Stimulated activated memory B cell treated with anti-CD40 and anti-IgM and Interleukin-4, amounts not matched to agents 10 μg/mL and 1 μg/mL and 100 μg/mL, for 72 hours (primary cell): ENCODE measurements around the gene PATL1.

Experiments
- ATAC-seq: fragments of 150-1000 bp; cut with Tn5 transposase; 2 replicates; pipeline ENCODE4 v1.10.0; 2021
- H3K27ac Mint-ChIP-seq: one replicate; pipeline ENCODE4 v1.8.0; 2022; ENCODE audit warnings: mild to moderate bottlenecking, mixed read lengths
- H3K27me3 Mint-ChIP-seq: one replicate; pipeline ENCODE4 v1.8.0; 2022; ENCODE audit warnings: mixed read lengths
- H3K36me3 Mint-ChIP-seq: one replicate; pipeline ENCODE4 v1.8.0; 2022; ENCODE audit warnings: mixed read lengths
- H3K4me1 Mint-ChIP-seq: one replicate; pipeline ENCODE4 v1.8.0; 2022; ENCODE audit warnings: mixed read lengths
- H3K4me3 Mint-ChIP-seq: one replicate; pipeline ENCODE4 v1.8.0; 2022; ENCODE audit warnings: mild to moderate bottlenecking, moderate library complexity, mixed read lengths
- H3K9me3 Mint-ChIP-seq: one replicate; pipeline ENCODE4 v1.8.0; 2022; ENCODE audit warnings: mixed read lengths

PATL1 gene

GRCh38 chr11:59680287-59681154, 11.7 kb upstream of the PATL1 start:
- Mint-ChIP-seq H3K4me1 (no peaks in the 10 kb centered on the region), H3K9me3 (peaks cover 3% of the 10 kb centered on the region), H3K36me3 (no peaks in the 10 kb centered on the region), H3K27me3 (peaks cover 45% of the 10 kb centered on the region), H3K27ac (no peak overlapping the region), H3K4me3 (no peak overlapping the region)
- ATAC-seq: peak; percentile 79

DNA sequence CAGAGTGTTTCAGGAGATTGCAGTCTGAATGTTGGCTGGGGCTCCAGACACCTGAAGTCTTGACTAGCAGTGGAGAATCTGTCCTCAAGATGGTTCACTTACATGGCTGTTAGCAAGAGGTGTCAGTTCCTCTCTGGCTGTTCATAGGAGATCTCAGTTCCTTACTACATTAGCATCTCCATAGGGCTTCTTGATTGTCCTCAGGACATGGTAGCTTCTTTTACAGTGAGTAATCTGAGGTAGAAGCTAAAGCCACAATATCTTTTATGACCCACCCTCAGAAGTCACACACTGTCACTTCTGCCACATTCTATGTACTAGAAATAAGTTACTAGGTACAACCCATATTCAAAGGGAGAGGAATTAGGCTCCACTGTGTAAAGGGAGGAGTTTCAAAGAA, 10.5 kb upstream of the PATL1 start:
- H3K36me3 Mint-ChIP-seq: no peaks in the 10 kb centered on the region
- no peaks in the 10 kb centered on the region for H3K4me1 Mint-ChIP-seq
- peaks cover 36% of the 10 kb centered on the region for H3K27me3 Mint-ChIP-seq
- ATAC-seq: peak; percentile 53
- no peak overlapping the region for H3K4me3 Mint-ChIP-seq
- H3K9me3 Mint-ChIP-seq: peaks cover 2% of the 10 kb centered on the region
- H3K27ac Mint-ChIP-seq: no peak overlapping the region

DNA sequence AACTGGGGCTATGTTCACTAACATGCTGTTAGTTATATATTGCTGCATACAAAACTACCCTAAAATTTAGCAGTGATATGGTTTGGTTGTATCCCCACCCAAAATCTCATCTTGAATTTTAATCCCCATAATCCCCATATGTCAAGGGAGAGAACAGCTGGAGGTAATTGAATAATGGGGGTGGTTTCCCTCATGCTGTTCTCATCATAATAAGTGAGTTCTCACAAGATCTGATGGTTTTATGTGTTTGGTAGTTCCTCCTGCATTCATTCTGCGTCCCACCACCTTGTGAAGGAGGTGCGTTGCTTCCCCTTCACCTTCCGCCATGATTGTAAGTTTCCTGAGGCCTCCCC, 10.0 kb upstream of the PATL1 start:
- Mint-ChIP-seq H3K27me3 (peaks cover 30% of the 10 kb centered on the region), H3K27ac (no peak overlapping the region), H3K4me1 (no peaks in the 10 kb centered on the region), H3K36me3 (no peaks in the 10 kb centered on the region), H3K9me3 (no peaks in the 10 kb centered on the region), H3K4me3 (no peak overlapping the region)
- ATAC-seq: no peak

DNA sequence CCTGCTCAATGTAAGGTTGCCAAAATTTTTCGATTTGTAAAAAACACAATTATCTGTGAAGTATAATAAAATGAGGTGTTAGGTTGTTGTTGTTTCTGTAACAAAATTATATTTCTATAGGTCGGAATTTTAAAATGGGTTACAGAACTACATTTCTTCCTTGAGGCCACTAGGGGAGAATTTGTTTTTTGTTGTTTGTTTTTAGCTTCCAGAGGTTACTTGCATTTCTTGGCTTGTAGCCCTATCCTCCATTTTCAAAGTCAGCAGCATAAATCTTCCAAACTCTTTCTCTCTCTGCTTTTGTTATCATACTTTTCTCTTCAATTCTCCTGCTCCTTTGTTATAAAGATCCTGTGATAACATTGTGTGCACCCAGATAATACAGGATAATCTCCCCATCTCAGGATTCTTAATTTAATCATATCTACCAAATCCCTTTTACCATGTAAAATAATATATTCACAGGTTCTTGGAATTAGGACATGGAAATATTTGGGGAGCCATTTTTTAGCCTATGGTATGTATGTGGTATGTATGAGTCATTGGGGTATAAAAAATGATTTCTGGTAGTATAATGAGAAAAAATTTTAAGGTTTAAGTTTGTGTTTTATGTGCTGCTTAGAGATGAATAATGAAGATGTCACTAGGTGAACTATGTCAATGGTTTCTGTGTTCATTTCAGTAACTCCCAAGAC, 9.4 kb upstream of the PATL1 start:
- no peaks in the 10 kb centered on the region for H3K4me1 Mint-ChIP-seq
- H3K36me3 Mint-ChIP-seq: no peaks in the 10 kb centered on the region
- peaks cover 25% of the 10 kb centered on the region for H3K27me3 Mint-ChIP-seq
- no peak for ATAC-seq
- H3K9me3 Mint-ChIP-seq: no peaks in the 10 kb centered on the region
- no peak overlapping the region for H3K27ac Mint-ChIP-seq
- no peak overlapping the region for H3K4me3 Mint-ChIP-seq

- Mint-ChIP-seq H3K4me1 (no peaks in the 10 kb centered on the region), H3K4me3 (no peak overlapping the region), H3K27ac (no peak overlapping the region), H3K9me3 (no peaks in the 10 kb centered on the region), H3K27me3 (peaks cover 9% of the 10 kb centered on the region), H3K36me3 (no peaks in the 10 kb centered on the region)
- no peak for ATAC-seq
These were observed 7.4 kb upstream of the PATL1 start for GRCh38 chr11:59676205-59676604.

- Mint-ChIP-seq H3K27ac (no peak overlapping the region), H3K9me3 (no peaks in the 10 kb centered on the region), H3K36me3 (no peaks in the 10 kb centered on the region), H3K27me3 (no peaks in the 10 kb centered on the region), H3K4me3 (no peak overlapping the region), H3K4me1 (peaks cover 8% of the 10 kb centered on the region)
- no peak for ATAC-seq
These were observed 5.5 kb upstream of the PATL1 start for GRCh38 chr11:59674291-59674690.

GRCh38 chr11:59673291-59673690, 4.5 kb upstream of the PATL1 start:
- Mint-ChIP-seq H3K4me1 (peaks cover 10% of the 10 kb centered on the region), H3K27me3 (no peaks in the 10 kb centered on the region), H3K36me3 (no peaks in the 10 kb centered on the region), H3K4me3 (no peak overlapping the region), H3K9me3 (no peaks in the 10 kb centered on the region), H3K27ac (no peak overlapping the region)
- no peak for ATAC-seq

- no peak overlapping the region for H3K27ac Mint-ChIP-seq
- peaks cover 26% of the 10 kb centered on the region for H3K4me1 Mint-ChIP-seq
- ATAC-seq: no peak
- no peak overlapping the region for H3K4me3 Mint-ChIP-seq
- H3K27me3 Mint-ChIP-seq: no peaks in the 10 kb centered on the region
- peaks cover 9% of the 10 kb centered on the region for H3K36me3 Mint-ChIP-seq
- H3K9me3 Mint-ChIP-seq: no peaks in the 10 kb centered on the region
These were observed 2.6 kb upstream of the PATL1 start for GRCh38 chr11:59671471-59671870.

GRCh38 chr11:59669611-59670009, 773 bp upstream of the PATL1 start:
- Mint-ChIP-seq H3K27me3 (no peaks in the 10 kb centered on the region), H3K4me1 (peaks cover 36% of the 10 kb centered on the region), H3K36me3 (peaks cover 17% of the 10 kb centered on the region), H3K9me3 (no peaks in the 10 kb centered on the region), H3K4me3 (peak overlapping the region; percentile 96), H3K27ac (peak overlapping the region; percentile 97)
- no peak for ATAC-seq

GRCh38 chr11:59668188-59668949, 468 bp downstream of the PATL1 start:
- Mint-ChIP-seq H3K4me1 (peaks cover 37% of the 10 kb centered on the region), H3K27ac (peak overlapping the region; percentile 97)

DNA sequence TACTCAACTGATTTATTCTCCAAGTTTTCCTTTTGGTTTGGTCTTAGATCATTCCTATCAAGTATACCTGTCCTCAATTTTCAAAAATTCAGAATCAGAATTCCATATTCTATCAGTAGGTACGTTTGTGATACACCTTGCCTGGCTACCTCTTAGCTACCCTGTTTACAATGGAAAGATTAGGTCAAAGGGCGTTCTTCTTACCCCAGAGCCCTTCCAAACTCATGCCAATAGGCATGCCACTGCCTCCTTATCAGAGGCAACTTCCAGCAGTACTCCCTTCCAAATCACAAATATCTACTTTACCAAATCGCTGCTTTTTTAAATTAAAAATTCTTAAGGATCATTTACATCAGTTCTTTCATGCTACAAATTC, 1.0 kb downstream of the PATL1 start:
- Mint-ChIP-seq H3K4me1 (peaks cover 37% of the 10 kb centered on the region), H3K27me3 (no peaks in the 10 kb centered on the region), H3K36me3 (peaks cover 18% of the 10 kb centered on the region), H3K27ac (peak overlapping the region; percentile 97), H3K9me3 (no peaks in the 10 kb centered on the region), H3K4me3 (peak overlapping the region; percentile 92)
- ATAC-seq: no peak

More at GRCh38 chr11:59668188-59668949, 468 bp downstream of the PATL1 start:
- no peaks in the 10 kb centered on the region for H3K9me3 Mint-ChIP-seq
- H3K36me3 Mint-ChIP-seq: peaks cover 18% of the 10 kb centered on the region
- ATAC-seq: peak; percentile 49
- no peaks in the 10 kb centered on the region for H3K27me3 Mint-ChIP-seq
- H3K4me3 Mint-ChIP-seq: peak overlapping the region; percentile 92

DNA sequence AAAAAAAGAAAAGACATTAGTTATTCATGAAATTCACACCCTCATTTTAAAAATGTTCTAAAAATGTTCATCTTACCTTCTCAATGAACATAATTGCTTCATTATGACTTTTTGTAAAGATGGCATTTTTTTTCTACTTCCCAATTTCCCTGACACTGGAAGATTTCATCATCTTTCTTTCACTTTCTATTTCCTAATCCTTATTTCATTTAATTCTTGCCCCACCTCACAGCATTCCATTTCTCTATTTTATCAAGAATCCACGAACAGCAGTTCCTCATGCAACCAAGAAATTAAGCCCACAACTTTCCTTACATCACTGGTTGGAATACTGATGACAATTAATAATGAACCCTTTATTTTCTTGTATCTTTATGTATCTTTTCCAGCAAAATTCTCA, 1.9 kb downstream of the PATL1 start:
- Mint-ChIP-seq H3K4me1 (peaks cover 37% of the 10 kb centered on the region), H3K4me3 (peak overlapping the region; percentile 92), H3K36me3 (peaks cover 18% of the 10 kb centered on the region), H3K27ac (peak overlapping the region; percentile 97), H3K9me3 (no peaks in the 10 kb centered on the region), H3K27me3 (no peaks in the 10 kb centered on the region)
- ATAC-seq: no peak

- ATAC-seq: no peak
- peaks cover 30% of the 10 kb centered on the region for H3K4me1 Mint-ChIP-seq
- H3K36me3 Mint-ChIP-seq: peaks cover 45% of the 10 kb centered on the region
- no peaks in the 10 kb centered on the region for H3K9me3 Mint-ChIP-seq
- H3K4me3 Mint-ChIP-seq: no peak overlapping the region
- H3K27me3 Mint-ChIP-seq: no peaks in the 10 kb centered on the region
- H3K27ac Mint-ChIP-seq: peak overlapping the region; percentile 21
These were observed 8.2 kb downstream of the PATL1 start for GRCh38 chr11:59660621-59661020.

DNA sequence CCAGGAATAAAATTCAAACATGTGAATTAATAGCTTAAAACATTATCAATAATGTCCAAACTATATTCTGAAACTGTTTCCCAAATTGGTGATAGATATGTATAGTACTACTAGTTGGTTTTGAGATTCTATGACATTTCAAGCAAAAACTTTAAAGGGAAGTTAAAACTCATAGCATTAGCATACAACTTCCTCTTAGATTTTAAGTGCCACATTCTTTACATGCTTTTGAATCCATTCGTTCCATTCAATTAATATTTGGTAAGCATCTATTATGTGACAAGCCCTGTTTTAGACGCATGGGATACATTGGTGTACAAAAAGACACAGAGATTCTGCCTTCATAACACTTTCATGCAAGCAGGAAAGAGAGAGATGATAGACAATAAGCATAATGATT, 8.9 kb downstream of the PATL1 start:
- Mint-ChIP-seq H3K9me3 (no peaks in the 10 kb centered on the region), H3K27ac (peak overlapping the region; percentile 21), H3K4me1 (peaks cover 28% of the 10 kb centered on the region), H3K36me3 (peaks cover 46% of the 10 kb centered on the region), H3K4me3 (no peak overlapping the region), H3K27me3 (no peaks in the 10 kb centered on the region)
- ATAC-seq: no peak

DNA sequence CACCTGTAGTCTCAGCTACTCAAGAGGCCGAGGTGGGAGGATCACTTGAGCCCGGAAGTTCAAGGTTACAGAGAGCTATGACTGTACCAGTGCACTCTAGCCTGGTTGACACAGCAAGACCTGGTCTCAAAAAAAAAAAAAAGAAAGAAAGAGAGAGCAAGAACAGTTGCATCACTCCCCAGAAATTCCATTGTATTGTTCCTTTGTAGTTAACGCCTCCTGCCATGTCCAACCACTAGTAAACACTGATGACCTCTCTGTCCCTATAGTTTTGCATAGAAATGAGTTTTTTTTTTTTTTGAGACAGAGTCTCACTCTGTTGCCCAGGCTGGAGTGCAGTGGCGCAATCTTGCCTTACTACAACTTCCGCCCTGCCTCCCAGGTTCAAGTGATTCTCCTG, 10.8 kb downstream of the PATL1 start:
- Mint-ChIP-seq H3K27me3 (no peaks in the 10 kb centered on the region), H3K27ac (no peak overlapping the region), H3K4me1 (peaks cover 23% of the 10 kb centered on the region), H3K9me3 (no peaks in the 10 kb centered on the region), H3K36me3 (peaks cover 57% of the 10 kb centered on the region), H3K4me3 (no peak overlapping the region)
- ATAC-seq: no peak
